Activated B cell treated with CpG ODN at 0.5 μM for 24 hours (primary cell): ENCODE data around the gene TRIM17. TPM values are rescaled to one million over a fixed set of nuclear protein-coding genes. Genes with fewer than 3 reads are reported as not detected.

Experiments
- ATAC-seq: fragments of 200-7000 bp; cut with Tn5 transposase; one replicate; pipeline ENCODE4 v1.10.0; 2021; ENCODE audit warnings: low read depth, mild to moderate bottlenecking, moderate library complexity
- CTCF ChIA-PET: fragments of 350-600 bp; sonication (Branson Sonifier 250); formaldehyde crosslinking; loops from one replicate; lab custom pipeline; 2021; ENCODE audit warnings: antibody characterized with exemption; lab: Charles Lee
- POLR2A ChIA-PET: fragments of 350-600 bp; sonication (Branson Sonifier 250); formaldehyde crosslinking; loops from one replicate; lab custom pipeline; 2021; ENCODE audit warnings: antibody characterized with exemption; lab: Charles Lee
- DNase-seq: peaks from one replicate; pipeline ENCODE4 v3.0.0; 2022
- H3K27ac Mint-ChIP-seq: one replicate; pipeline ENCODE4 v1.8.0; 2020; ENCODE audit warnings: mixed read lengths
- H3K27me3 Mint-ChIP-seq: one replicate; pipeline ENCODE4 v1.8.0; 2021; ENCODE audit warnings: mixed read lengths
- H3K36me3 Mint-ChIP-seq: one replicate; pipeline ENCODE4 v1.8.0; 2021; ENCODE audit warnings: low read depth, mixed read lengths
- H3K4me1 Mint-ChIP-seq: one replicate; pipeline ENCODE4 v1.8.0; 2021; ENCODE audit warnings: mixed read lengths
- H3K4me3 Mint-ChIP-seq: one replicate; pipeline ENCODE4 v1.8.0; 2020; ENCODE audit warnings: mild to moderate bottlenecking, mixed read lengths
- H3K9me3 Mint-ChIP-seq: one replicate; pipeline ENCODE4 v1.8.0; 2020; ENCODE audit warnings: mixed read lengths
- CTCF ChIP-seq: fragments of 200-600 bp; IDR thresholded peaks from one replicate; pipeline ENCODE4 v1.8.0; 2022; ENCODE audit warnings: antibody characterized with exemption, mild to moderate bottlenecking
- intact Hi-C: fragments of 100-400 bp; cut with micrococcal nuclease; formaldehyde crosslinking; loops from one replicate; pipeline ENCODE4 v1.15.1; 2024
- total RNA-seq: library from RNA; stranded (reverse); gene quantifications from 2 replicates; pipeline ENCODE4 v1.2.3, GENCODE V29; 2022

TRIM17 gene
- total RNA-seq, 1 donor from 2014 or later = not detected

GRCh38 chr1:228367798-228368791, 48.6 kb downstream of the TRIM17 start:
- ChIA-PET POLR2A (interaction anchor here (0.6 kb wide), 1 partner anchor 111 kb away, joined by 3 read pairs; no protein-coding TSS in a partner anchor), CTCF (no interaction called here)
- no peaks in the 10 kb centered on the region for H3K36me3 Mint-ChIP-seq
- ATAC-seq (no peak), DNase-seq (no peak)
- no peak for TF ChIP-seq CTCF
- H3K9me3 Mint-ChIP-seq = no peaks in the 10 kb centered on the region
- no peak overlapping the region for H3K27ac Mint-ChIP-seq
- H3K4me1 Mint-ChIP-seq = no peaks in the 10 kb centered on the region
- no peak overlapping the region for H3K4me3 Mint-ChIP-seq
- no peaks in the 10 kb centered on the region for H3K27me3 Mint-ChIP-seq
- intact Hi-C loops = no loop called here

DNA sequence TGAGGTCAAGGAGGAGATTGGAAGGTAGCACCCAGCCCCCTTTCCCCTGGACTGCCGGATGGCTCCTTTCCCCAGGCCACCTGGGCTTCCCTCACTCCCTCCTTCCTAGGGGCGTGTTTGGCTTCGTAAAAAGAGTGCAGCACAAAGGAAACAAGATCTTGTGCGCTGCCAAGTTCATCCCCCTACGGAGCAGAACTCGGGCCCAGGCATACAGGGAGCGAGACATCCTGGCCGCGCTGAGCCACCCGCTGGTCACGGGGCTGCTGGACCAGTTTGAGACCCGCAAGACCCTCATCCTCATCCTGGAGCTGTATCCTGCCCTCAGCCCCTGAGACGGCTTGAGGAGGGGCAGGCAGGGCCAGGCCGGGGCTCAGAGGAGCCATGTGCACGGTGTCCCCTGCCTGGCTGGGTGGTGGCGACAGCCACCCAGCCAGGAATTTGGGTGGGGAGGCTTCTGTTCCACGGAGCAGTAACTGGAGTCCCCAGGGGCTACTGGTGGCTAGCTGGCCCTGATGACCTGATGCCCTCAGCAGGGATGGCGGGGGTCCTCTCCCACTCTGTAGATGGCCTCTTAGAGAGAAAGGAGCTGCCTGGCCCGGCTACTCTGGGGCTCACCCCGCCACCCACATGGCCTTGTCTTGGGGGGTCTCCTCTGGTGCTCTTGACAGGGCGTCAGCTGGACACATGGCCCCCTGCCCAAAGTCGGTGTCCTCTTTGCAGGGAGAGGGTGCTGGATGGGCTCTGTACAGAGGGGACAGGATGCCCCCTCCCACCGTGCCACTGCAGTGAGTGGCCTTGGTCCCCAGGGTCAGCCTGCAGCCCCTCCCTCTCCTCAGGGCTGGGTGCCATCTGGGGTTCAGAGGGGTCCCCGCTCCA, 49.6 kb downstream of the TRIM17 start:
- ATAC-seq (no peak), DNase-seq (no peak)
- no peaks in the 10 kb centered on the region for H3K4me1 Mint-ChIP-seq
- H3K36me3 Mint-ChIP-seq = no peaks in the 10 kb centered on the region
- H3K27ac Mint-ChIP-seq = no peak overlapping the region
- ChIA-PET CTCF (no interaction called here), POLR2A (no interaction called here)
- TF ChIP-seq CTCF = no peak
- intact Hi-C loops = no loop called here
- H3K9me3 Mint-ChIP-seq = no peaks in the 10 kb centered on the region
- H3K4me3 Mint-ChIP-seq = no peak overlapping the region
- H3K27me3 Mint-ChIP-seq = no peaks in the 10 kb centered on the region

DNA sequence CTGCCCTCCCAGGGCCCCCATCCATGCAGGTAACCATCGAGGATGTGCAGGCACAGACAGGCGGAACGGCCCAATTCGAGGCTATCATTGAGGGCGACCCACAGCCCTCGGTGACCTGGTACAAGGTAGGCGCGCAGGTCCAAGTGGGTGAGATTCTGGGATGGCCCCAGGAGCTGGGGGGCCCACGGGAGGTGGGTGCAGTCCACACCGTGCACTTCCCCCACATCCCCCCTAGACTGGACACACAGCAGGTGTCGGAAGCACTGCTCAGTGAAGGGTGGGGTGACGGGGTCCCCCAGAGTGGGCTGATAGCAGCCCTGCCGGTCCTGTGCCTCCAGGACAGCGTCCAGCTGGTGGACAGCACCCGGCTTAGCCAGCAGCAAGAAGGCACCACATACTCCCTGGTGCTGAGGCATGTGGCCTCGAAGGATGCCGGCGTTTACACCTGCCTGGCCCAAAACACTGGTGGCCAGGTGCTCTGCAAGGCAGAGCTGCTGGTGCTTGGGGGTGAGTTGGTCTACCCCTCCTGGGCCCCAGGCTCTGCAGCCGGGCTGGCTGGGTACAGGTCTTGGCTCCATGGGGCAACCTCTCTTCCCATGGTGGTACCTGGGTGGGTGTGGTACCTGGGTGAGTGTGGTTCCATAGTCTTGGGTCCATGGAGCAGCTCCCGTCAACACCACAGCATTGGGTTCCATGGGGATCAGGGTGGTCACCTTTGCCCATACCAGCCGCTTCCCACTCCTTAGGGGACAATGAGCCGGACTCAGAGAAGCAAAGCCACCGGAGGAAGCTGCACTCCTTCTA, 50.4 kb downstream of the TRIM17 start:
- ChIA-PET POLR2A (no interaction called here), CTCF (no interaction called here)
- ATAC-seq (no peak), DNase-seq (no peak)
- intact Hi-C loops = no loop called here
- Mint-ChIP-seq H3K4me1 (no peaks in the 10 kb centered on the region), H3K9me3 (no peaks in the 10 kb centered on the region), H3K4me3 (no peak overlapping the region), H3K36me3 (no peaks in the 10 kb centered on the region), H3K27ac (no peak overlapping the region), H3K27me3 (no peaks in the 10 kb centered on the region)
- TF ChIP-seq CTCF = no peak

GRCh38 chr1:228365271-228366061, 51.2 kb downstream of the TRIM17 start:
- H3K4me3 Mint-ChIP-seq = no peak overlapping the region
- intact Hi-C loops = no loop called here
- POLR2A ChIA-PET = no interaction called here
- H3K36me3 Mint-ChIP-seq = no peaks in the 10 kb centered on the region
- no peak for TF ChIP-seq CTCF
- no peaks in the 10 kb centered on the region for H3K4me1 Mint-ChIP-seq
- ATAC-seq (no peak), DNase-seq (no peak)
- H3K27ac Mint-ChIP-seq = no peak overlapping the region
- H3K9me3 Mint-ChIP-seq = no peaks in the 10 kb centered on the region
- no peaks in the 10 kb centered on the region for H3K27me3 Mint-ChIP-seq
- CTCF ChIA-PET = no interaction called here
